Smooth muscle cell (in vitro differentiated cells): ENCODE results near the gene TANC1. TPM values are rescaled to one million over a fixed set of nuclear protein-coding genes. Genes with fewer than 3 reads are reported as not detected.
A peak's percentile ranks its signal among the peaks of the same experiment; 100 is the strongest.

Source experiments
- DNase-seq: peaks from one replicate; lab custom pipeline; 2025; ENCODE audit not compliant: unreplicated experiment; lab: John Stamatoyannopoulos, UW
- H2AFZ ChIP-seq: fragments of 200-600 bp; sonication (generic); 2 replicates; pipeline ENCODE4 v1.6.0; 2016; ENCODE audit warnings: antibody characterized with exemption, low read depth, mild to moderate bottlenecking
- H3F3A ChIP-seq: fragments of 200-600 bp; sonication (generic); 2 replicates; pipeline ENCODE4 v1.6.0; 2017; ENCODE audit warnings: antibody characterized with exemption, low read depth
- H3K27ac ChIP-seq: fragments of 200-600 bp; sonication (generic); 2 replicates; pipeline ENCODE4 v1.5.1; 2016; ENCODE audit warnings: low read depth, mild to moderate bottlenecking
- H3K27me3 ChIP-seq: fragments of 200-600 bp; sonication (generic); 2 replicates; pipeline ENCODE4 v1.6.1; 2016; ENCODE audit warnings: low read depth, mild to moderate bottlenecking
- H3K36me3 ChIP-seq: fragments of 200-600 bp; sonication (generic); 2 replicates; pipeline ENCODE4 v1.5.1; 2016; ENCODE audit warnings: low read depth
- H3K4me1 ChIP-seq: fragments of 200-600 bp; sonication (generic); 2 replicates; pipeline ENCODE4 v1.5.1; 2016; ENCODE audit warnings: low read depth
- H3K4me2 ChIP-seq: fragments of 200-600 bp; sonication (generic); 2 replicates; pipeline ENCODE4 v1.6.0; 2016; ENCODE audit warnings: mild to moderate bottlenecking
- H3K4me3 ChIP-seq: fragments of 200-600 bp; sonication (generic); 2 replicates; pipeline ENCODE4 v1.5.1; 2016; ENCODE audit warnings: mild to moderate bottlenecking
- H3K79me2 ChIP-seq: fragments of 200-600 bp; sonication (generic); 2 replicates; pipeline ENCODE4 v1.6.0; 2016; ENCODE audit warnings: low read depth, mild to moderate bottlenecking
- H3K9ac ChIP-seq: fragments of 200-600 bp; sonication (generic); 2 replicates; pipeline ENCODE4 v1.6.0; 2016; ENCODE audit warnings: low read depth
- H3K9me3 ChIP-seq: fragments of 200-600 bp; sonication (generic); replicated peaks from 2 replicates; pipeline ENCODE4 v1.5.1; 2016; ENCODE audit warnings: low read depth
- H4K20me1 ChIP-seq: fragments of 200-600 bp; sonication (generic); 2 replicates; pipeline ENCODE4 v1.6.0; 2016; ENCODE audit warnings: low read depth
- WGBS: methylation state at CpG from one replicate; pipeline ENCODE4 v1.1.7; 2016; ENCODE audit warnings: low lambda C conversion rate; 5-methylcytosine and 5-hydroxymethylcytosine counted together
- polyA plus RNA-seq: library from polyadenylated mRNA; unstranded; fragments of >200 nt; fragmentation: Nextera tagmentation; extraction: Ambion mirVana; gene quantifications from 2 replicates; pipeline ENCODE4 v1.2.1, GENCODE V29; 2016
- total RNA-seq: library from RNA; depleted of rRNA; stranded (reverse); fragments of >200 nt; gene quantifications from 2 replicates; pipeline ENCODE4 v1.2.3, GENCODE V29; 2014
- TF ChIP-seq, protein P1 (sequence below): fragments of 200-600 bp; sonication (generic); IDR thresholded peaks from 2 replicates; pipeline ENCODE4 v1.5.1; 2017; ENCODE audit warnings: borderline replicate concordance, mild to moderate bottlenecking, antibody characterized with exemption; ENCODE audit not compliant: insufficient read depth, poor library complexity, severe bottlenecking

TANC1 gene
- total RNA-seq (30.8 and 35.3 TPM in 2 replicates), polyA plus RNA-seq (9.1 and 17.0 TPM in 2 replicates)

DNA sequence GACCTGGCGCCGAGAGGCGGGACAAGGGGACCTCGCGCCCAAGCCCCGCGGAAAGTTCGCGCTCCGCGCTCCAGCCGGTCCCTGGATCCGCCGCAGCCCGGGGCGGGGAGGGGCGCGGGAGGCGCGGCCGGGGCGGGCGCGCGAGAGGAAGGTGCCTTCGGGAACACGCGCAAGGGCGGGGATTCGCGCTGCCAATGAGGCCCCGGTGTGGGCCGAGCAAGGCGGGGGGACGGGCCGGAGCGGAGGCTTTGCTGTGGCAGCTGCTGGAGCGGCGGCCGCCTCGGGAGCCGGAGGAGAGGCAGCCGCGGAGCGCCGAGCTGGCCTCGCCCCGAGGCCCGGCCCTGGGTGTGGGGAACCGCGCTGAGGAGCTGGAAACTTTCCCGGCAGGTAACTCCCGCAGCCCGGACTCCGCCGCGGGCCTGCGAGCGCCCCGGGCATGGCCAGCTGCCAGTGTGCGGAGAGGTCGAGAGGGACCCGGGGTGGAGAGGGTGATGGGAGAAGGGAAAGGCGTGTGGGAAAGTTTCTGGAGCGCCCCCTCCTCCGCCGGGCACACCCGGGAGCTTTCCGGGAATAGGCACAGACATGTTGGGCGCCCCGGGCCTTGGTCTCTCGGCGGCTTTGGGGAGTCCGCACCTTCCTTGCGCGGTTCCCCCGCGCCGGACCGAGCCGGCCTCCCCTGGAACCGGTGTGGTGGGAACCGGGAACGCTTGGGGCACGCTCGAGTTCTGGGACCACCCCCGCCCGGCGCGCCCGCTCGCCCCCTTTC is at the start of gene TANC1:
Gene TANC1, plus strand, starts transcription at position 245 of the 766 bp plus-strand sequence. CDS start 97,271 bp downstream, outside the sequence.
- H3K79me2 ChIP-seq: peaks cover 40% of the 10 kb centered on the region
- H3K36me3 ChIP-seq: no peaks in the 10 kb centered on the region
- H3F3A ChIP-seq: peaks cover 30% of the 10 kb centered on the region
- WGBS: under 1% methylated on average over 47 of the region's 92 CpGs
- TF ChIP-seq, protein P1, sequence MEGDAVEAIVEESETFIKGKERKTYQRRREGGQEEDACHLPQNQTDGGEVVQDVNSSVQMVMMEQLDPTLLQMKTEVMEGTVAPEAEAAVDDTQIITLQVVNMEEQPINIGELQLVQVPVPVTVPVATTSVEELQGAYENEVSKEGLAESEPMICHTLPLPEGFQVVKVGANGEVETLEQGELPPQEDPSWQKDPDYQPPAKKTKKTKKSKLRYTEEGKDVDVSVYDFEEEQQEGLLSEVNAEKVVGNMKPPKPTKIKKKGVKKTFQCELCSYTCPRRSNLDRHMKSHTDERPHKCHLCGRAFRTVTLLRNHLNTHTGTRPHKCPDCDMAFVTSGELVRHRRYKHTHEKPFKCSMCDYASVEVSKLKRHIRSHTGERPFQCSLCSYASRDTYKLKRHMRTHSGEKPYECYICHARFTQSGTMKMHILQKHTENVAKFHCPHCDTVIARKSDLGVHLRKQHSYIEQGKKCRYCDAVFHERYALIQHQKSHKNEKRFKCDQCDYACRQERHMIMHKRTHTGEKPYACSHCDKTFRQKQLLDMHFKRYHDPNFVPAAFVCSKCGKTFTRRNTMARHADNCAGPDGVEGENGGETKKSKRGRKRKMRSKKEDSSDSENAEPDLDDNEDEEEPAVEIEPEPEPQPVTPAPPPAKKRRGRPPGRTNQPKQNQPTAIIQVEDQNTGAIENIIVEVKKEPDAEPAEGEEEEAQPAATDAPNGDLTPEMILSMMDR: no peak
- peak; percentile 73 for DNase-seq
- H3K9ac ChIP-seq: peak within 1 kb of the TSS; percentile 78
- H3K27me3 ChIP-seq: no peaks in the 10 kb centered on the region
- peak within 1 kb of the TSS; percentile 84 for H3K4me2 ChIP-seq
- no peaks in the 10 kb centered on the region for H3K9me3 ChIP-seq
- peak within 1 kb of the TSS; percentile 76 for H3K27ac ChIP-seq
- peak within 1 kb of the TSS; percentile 91 for H3K4me3 ChIP-seq
- H3K4me1 ChIP-seq: peaks cover 52% of the 10 kb centered on the region
- peak within 1 kb of the TSS; percentile 94 for H2AFZ ChIP-seq
- H4K20me1 ChIP-seq: peaks cover 39% of the 10 kb centered on the region

GRCh38 chr2:158921599-158922408 is 46.6 kb upstream of the TANC1 start:
- H3K9ac ChIP-seq: no peak overlapping the region
- no peak overlapping the region for H3K27ac ChIP-seq
- H3K4me3 ChIP-seq: no peak overlapping the region
- no peaks in the 10 kb centered on the region for H4K20me1 ChIP-seq
- no peaks in the 10 kb centered on the region for H3K9me3 ChIP-seq
- H3K27me3 ChIP-seq: no peaks in the 10 kb centered on the region
- no peaks in the 10 kb centered on the region for H3K36me3 ChIP-seq
- H3K4me1 ChIP-seq: peaks cover 13% of the 10 kb centered on the region
- no peaks in the 10 kb centered on the region for H3F3A ChIP-seq
- 88% methylated on average over 14 of the region's 15 CpGs for WGBS
- no peaks in the 10 kb centered on the region for H3K79me2 ChIP-seq
- no peak for DNase-seq
- TF ChIP-seq, protein P1: no peak
- no peak overlapping the region for H3K4me2 ChIP-seq
- H2AFZ ChIP-seq: no peak overlapping the region

DNA sequence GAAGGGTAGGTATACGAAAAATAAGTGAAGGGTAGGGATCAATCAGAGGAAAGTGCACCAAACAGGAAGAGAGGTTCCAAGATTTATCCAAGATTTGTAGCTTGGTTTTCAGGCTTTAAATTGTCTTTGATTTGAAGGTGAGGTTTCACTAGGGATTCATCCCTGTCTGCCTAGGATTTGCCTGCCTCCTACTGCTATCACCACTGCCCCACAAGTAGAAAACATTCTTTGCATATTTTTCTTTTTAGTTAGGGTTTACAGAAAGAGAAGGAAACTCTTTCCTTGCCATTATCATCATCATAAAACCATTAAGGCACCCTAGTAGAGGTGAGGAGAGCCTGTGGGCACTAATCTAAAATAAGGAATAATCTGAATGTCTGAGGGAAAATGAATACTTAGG is 45.8 kb upstream of the TANC1 start:
- Histone ChIP-seq H2AFZ (no peak overlapping the region), H3K4me2 (peak overlapping the region; percentile 25), H3K4me3 (no peak overlapping the region), H4K20me1 (no peaks in the 10 kb centered on the region), H3K27me3 (no peaks in the 10 kb centered on the region), H3F3A (no peaks in the 10 kb centered on the region), H3K4me1 (peaks cover 13% of the 10 kb centered on the region), H3K27ac (no peak overlapping the region), H3K9ac (no peak overlapping the region), H3K36me3 (no peaks in the 10 kb centered on the region), H3K9me3 (no peaks in the 10 kb centered on the region), H3K79me2 (no peaks in the 10 kb centered on the region)
- TF ChIP-seq, protein P1: no peak
- no peak for DNase-seq
- 21% methylated on average over 1 of the region's 1 CpG for WGBS
